NCI-H748 (cell line): ENCODE results near the gene TBC1D8.
"Not testable (repeated sequence)": the region's sequence is repeated elsewhere in the genome, so short reads cannot be mapped to it uniquely, and the experiment has no call there.

Experiments used
- DNase-seq: peaks from one replicate; lab custom pipeline; 2025; ENCODE audit not compliant: unreplicated experiment; lab: John Stamatoyannopoulos, UW

TBC1D8 gene

GRCh38 chr2:101151146-101151858, at the start of gene TBC1D8:
TSS of gene TBC1D8 (minus strand) at chr2:101151382. CDS start at chr2:101151253, 129 bp downstream.
- peak; percentile 85 for DNase-seq

GRCh38 chr2:101200676-101201075, 49.5 kb upstream of the TBC1D8 start:
- DNase-seq: no peak

DNA sequence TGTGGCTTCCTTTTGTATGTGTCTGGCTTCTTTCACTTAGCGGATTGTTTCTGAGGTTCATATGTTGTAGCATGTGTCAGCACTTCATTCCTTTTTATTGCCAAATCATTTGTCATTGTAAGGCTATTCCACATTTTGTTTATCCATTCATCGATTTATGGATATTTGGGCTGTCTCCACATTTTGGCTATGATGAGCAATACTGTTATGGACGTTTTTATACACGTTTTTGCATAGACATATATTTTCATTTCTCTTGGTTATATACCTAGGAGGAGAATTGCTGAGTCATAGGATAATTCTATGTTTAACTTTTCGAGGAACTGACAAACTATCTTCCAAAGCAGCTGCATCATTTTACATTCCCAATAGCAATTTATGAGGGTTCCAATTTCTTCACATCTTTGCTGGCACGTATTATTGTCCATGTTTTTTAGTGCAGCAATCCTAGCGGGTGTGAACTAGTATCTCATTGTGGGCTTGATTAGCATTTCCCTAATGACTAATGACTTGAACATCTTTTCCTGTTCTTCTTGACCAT, 48.1 kb upstream of the TBC1D8 start:
- no peak for DNase-seq

- no peak for DNase-seq
Observed at GRCh38 chr2:101197814-101198213, 46.6 kb upstream of the TBC1D8 start.

- no peak for DNase-seq
Observed at GRCh38 chr2:101197215-101197745, 46.1 kb upstream of the TBC1D8 start.

GRCh38 chr2:101195871-101196661, 44.9 kb upstream of the TBC1D8 start:
- DNase-seq: no peak

DNA sequence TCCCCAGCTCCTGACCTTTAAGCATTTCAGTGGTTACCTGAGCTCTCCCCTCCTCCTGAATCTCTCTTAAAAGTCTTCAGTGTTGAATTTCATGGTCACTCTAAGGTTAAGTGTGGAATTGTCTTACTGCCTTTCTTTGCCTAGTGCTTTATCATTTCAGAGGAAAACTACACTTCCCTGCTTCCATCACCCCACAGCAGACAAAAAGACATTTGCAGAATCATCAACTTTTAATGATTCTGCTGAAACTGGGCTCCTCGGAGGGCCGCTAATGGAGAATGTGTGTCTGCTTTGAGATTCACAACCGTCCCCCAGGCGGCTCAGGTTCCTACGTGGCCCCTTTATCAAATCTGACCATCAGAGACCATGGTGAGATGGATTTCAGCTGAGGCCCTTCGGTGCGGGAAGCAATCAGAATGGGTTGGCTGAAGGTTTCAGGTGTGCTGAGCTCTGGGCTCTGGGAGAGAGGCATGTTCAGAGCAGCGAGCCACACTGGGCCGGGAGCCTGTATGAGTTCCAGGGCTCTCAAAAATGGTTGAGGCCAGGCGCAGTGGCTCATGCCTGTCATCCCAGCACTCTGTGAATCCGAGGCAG, 41.9 kb upstream of the TBC1D8 start:
- no peak for DNase-seq

DNA sequence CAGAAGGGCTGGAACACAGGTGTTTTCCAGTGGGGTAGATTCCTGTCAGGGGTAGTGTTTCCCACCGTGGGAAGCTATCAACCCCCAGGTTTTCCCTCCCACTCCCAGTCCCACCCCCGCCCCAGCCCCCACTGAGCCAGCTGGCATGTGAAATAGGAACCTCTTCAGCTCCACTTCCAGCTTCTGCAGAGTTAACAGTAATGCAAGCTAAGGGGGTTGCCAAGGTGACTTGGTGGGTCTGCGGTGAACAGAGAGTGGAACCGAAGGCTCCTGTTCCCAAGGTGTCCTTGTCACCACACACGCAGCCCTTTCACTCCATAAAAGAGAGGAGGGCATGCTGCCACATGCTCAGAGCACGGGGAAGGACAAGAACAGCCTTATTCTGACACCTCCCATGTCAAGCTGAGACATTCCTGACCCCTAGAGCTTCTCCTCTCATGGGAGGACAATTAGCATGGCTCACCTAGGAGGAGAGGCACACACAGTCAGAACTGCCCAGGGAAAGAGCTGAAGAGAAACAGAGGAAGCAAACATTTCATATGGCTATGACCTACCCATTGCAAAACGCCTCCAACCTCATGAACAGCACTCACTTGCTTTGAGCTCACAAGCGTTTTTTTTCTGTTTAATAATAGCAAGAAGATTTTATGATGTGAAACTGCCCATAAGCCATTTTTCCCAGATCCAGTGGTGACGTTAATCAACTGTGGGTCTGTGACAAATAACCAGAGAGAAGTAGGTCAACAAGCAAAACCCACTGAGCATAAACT, 39.8 kb upstream of the TBC1D8 start:
- peak; percentile 46 for DNase-seq

GRCh38 chr2:101188683-101189405, 37.7 kb upstream of the TBC1D8 start:
- peak; percentile 25 for DNase-seq

GRCh38 chr2:101187131-101187530, 35.9 kb upstream of the TBC1D8 start:
- no peak for DNase-seq

GRCh38 chr2:101185656-101186055, 34.5 kb upstream of the TBC1D8 start:
- no peak for DNase-seq

DNA sequence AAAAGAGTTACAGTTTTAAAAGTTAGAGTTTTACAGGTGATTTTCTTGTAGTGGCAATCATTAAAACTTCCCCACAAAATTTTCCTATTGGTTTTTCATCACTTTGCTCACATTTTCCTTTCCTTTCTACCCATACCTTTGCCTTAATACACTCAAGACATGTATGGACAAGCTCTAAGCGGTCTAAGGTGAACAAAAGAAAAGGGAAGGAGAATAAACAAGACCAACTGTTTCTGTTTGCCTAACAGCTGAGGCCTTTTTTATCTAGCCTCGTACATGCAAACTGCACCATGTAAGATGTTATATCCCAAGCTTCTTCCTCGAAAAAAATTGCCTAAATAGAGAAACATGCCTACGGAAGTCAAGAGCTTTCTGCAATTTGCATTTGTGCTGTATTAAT, 33.9 kb upstream of the TBC1D8 start:
- DNase-seq: peak; percentile 37

DNA sequence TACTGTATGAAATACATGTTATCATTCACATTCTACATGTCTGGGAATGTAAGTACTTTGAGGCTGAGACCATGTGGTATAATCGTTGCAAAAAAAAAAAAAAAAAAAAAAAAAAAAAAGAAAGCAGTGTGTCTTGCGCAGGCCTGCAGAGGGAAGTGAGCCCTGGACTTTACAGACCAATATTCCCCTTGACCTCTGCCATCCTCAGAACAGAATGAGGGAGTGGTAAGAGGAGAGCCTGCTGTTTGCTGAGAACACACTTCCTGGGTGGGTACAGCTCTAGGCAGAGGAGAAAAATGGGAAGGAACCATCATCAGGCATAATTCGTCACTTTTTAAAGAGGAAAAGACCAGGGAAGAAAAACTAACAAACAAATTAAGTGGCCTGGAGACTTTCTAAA, 28.8 kb upstream of the TBC1D8 start:
- no peak for DNase-seq

GRCh38 chr2:101176803-101177202, 25.6 kb upstream of the TBC1D8 start:
- DNase-seq: no peak

GRCh38 chr2:101175991-101176390, 24.8 kb upstream of the TBC1D8 start:
- no peak for DNase-seq

GRCh38 chr2:101173707-101174295, 22.6 kb upstream of the TBC1D8 start:
- no peak for DNase-seq

DNA sequence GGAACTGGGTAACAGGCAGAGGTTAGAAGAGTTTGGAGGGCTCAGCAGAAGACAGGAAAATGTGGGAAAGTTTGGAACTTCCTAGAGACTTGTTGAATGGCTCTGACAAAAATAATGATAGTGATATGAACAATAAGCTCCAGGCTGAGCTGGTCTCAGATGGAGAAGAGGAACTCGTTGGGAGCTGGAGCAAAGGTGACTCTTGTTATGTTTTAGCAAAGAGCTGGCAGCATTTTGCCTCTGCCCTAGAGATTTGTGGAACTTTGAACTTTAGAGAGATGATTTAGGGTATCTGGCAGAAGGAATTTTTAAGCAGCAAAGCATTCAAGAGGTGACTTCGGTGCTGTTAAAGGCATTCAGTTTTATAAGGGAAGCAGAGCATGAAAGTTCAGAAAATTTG, 18.6 kb upstream of the TBC1D8 start:
- DNase-seq: not testable (repeated sequence)

DNA sequence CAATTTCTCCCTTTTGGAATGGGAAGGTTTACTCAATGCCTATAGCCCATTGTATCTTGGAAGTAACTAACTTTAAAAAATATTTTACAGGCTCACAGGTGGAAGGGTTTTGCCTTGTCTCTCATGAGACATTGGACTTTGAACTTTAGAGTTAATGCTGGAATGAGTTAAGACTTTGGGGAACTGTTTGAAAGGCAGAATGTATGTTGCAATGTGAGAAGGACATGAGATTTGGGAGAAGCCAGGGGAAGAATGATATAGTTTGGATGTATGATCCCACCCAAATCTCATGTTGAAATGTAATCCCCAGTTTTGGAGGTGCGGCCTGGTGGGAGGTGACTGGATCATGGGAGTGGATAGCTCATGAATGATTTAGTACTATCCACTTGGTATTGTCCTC, 17.5 kb upstream of the TBC1D8 start:
- no peak for DNase-seq

DNA sequence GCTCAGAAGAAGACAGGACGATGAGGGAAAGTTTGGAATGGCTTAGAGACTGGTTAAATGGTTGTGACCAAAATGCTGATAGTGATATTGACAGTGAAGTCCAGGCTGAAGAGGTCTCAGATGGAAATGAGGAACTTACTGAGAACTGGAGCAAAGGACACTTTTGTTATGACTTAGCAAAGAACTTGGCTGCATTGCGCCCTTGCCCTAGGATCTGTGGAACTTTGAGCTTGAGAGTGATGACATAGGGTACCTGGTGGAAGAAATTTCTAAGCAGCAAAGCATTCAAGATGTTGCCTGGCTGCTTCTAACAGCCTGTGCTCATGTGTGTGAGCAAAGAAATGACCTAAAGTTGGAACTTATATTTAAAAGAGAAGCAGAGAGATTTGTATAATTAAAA, 16.4 kb upstream of the TBC1D8 start:
- DNase-seq: not testable (repeated sequence)

- no peak for DNase-seq
Observed at GRCh38 chr2:101164021-101164420, 12.8 kb upstream of the TBC1D8 start.
